H9 (cell line): ENCODE data around the gene GYG2. TPM values are rescaled to one million over a fixed set of nuclear protein-coding genes. Genes with fewer than 3 reads are reported as not detected.
A peak's percentile ranks its signal among the peaks of the same experiment; 100 is the strongest.
"Not testable (repeated sequence)": the region's sequence is repeated elsewhere in the genome, so short reads cannot be mapped to it uniquely, and the experiment has no call there.

Experiments used
- DNase-seq: peaks from one replicate; pipeline ENCODE4 v3.0.0-alpha.2; 2017
- H2AFZ ChIP-seq: one replicate; pipeline ENCODE4 v1.6.1; 2013; ENCODE audit warnings: mild to moderate bottlenecking, low read length, control low read depth, moderate library complexity
- H2AK5ac ChIP-seq: 2 replicates; pipeline ENCODE4 v1.6.1; 2013; ENCODE audit warnings: low read length, control low read depth, mixed read lengths; ENCODE audit not compliant: insufficient read length
- H2BK120ac ChIP-seq: one replicate; pipeline ENCODE4 v1.6.1; 2013; ENCODE audit warnings: low read depth, mild to moderate bottlenecking, low read length, control low read depth, inconsistent platforms; ENCODE audit not compliant: poor library complexity, severe bottlenecking
- H2BK12ac ChIP-seq: 2 replicates; pipeline ENCODE4 v1.6.1; 2013; ENCODE audit warnings: low read length, control low read depth, mixed read lengths, low read depth; ENCODE audit not compliant: insufficient read length
- H2BK15ac ChIP-seq: 2 replicates; pipeline ENCODE4 v1.6.1; 2013; ENCODE audit warnings: low read depth, low read length, control low read depth
- H2BK20ac ChIP-seq: one replicate; pipeline ENCODE4 v1.6.1; 2013; ENCODE audit warnings: low read depth, mild to moderate bottlenecking, low read length, control low read depth, inconsistent platforms; ENCODE audit not compliant: poor library complexity, severe bottlenecking
- H2BK5ac ChIP-seq: 2 replicates; pipeline ENCODE4 v1.6.1; 2013; ENCODE audit warnings: low read length, control low read depth, mixed read lengths; ENCODE audit not compliant: insufficient read length
- H3K14ac ChIP-seq: 2 replicates; pipeline ENCODE4 v1.6.1; 2013; ENCODE audit warnings: low read length, control low read depth; ENCODE audit not compliant: insufficient read depth
- H3K18ac ChIP-seq: 2 replicates; pipeline ENCODE4 v1.6.1; 2013; ENCODE audit warnings: low read depth, mild to moderate bottlenecking, mixed read lengths, low read length, control low read depth; ENCODE audit not compliant: insufficient read length
- H3K23ac ChIP-seq: 2 replicates; pipeline ENCODE4 v1.6.1; 2013; ENCODE audit warnings: low read length, control low read depth, mixed read lengths, low read depth; ENCODE audit not compliant: insufficient read length
- H3K23me2 ChIP-seq: 2 replicates; pipeline ENCODE4 v1.6.1; 2013; ENCODE audit warnings: low read depth, mild to moderate bottlenecking, mixed read lengths, low read length, control low read depth; ENCODE audit not compliant: insufficient read length, poor library complexity, severe bottlenecking
- H3K27ac ChIP-seq: 2 replicates; pipeline ENCODE4 v1.5.1; 2013; ENCODE audit warnings: low read length, control low read depth, mixed read lengths, low read depth; ENCODE audit not compliant: insufficient read length
- H3K27me3 ChIP-seq: 2 replicates; pipeline ENCODE4 v1.6.1; 2013; ENCODE audit warnings: low read length, control low read depth, inconsistent platforms; ENCODE audit not compliant: insufficient read depth
- H3K4ac ChIP-seq: 2 replicates; pipeline ENCODE4 v1.6.1; 2013; ENCODE audit warnings: low read depth, mild to moderate bottlenecking, control low read depth, inconsistent platforms, low read length, moderate library complexity
- H3K4me1 ChIP-seq: 2 replicates; pipeline ENCODE4 v1.6.1; 2013; ENCODE audit warnings: low read length, control low read depth, inconsistent platforms; ENCODE audit not compliant: insufficient read depth
- H3K4me2 ChIP-seq: 2 replicates; pipeline ENCODE4 v1.6.1; 2013; ENCODE audit warnings: low read length, control low read depth, mixed read lengths; ENCODE audit not compliant: insufficient read length, insufficient read depth
- H3K56ac ChIP-seq: 2 replicates; pipeline ENCODE4 v1.6.1; 2013; ENCODE audit warnings: low read depth, mild to moderate bottlenecking, mixed read lengths, low read length, control low read depth; ENCODE audit not compliant: insufficient read length
- H3K79me1 ChIP-seq: 2 replicates; pipeline ENCODE4 v1.6.1; 2013; ENCODE audit warnings: low read depth, mild to moderate bottlenecking, moderate library complexity, low read length, control low read depth, inconsistent platforms; ENCODE audit not compliant: insufficient read depth, poor library complexity, severe bottlenecking
- H3K79me2 ChIP-seq: 2 replicates; pipeline ENCODE4 v1.6.1; 2013; ENCODE audit warnings: low read length, control low read depth, inconsistent platforms; ENCODE audit not compliant: insufficient read depth
- H3K9ac ChIP-seq: 2 replicates; pipeline ENCODE4 v1.6.1; 2013; ENCODE audit warnings: low read length, control low read depth, mixed read lengths; ENCODE audit not compliant: insufficient read length; ENCODE audit errors: extremely low read depth
- H3K9me3 ChIP-seq: one replicate; pipeline ENCODE4 v1.6.1; 2013; ENCODE audit warnings: low read depth, low read length, inconsistent platforms; ENCODE audit not compliant: control insufficient read depth
- H3T11ph ChIP-seq: one replicate; pipeline ENCODE4 v1.6.1; 2013; ENCODE audit warnings: mild to moderate bottlenecking, low read length, control low read depth, inconsistent platforms
- H4K20me1 ChIP-seq: one replicate; pipeline ENCODE4 v1.6.1; 2013; ENCODE audit not compliant: control insufficient read depth, insufficient read length, insufficient read depth
- H4K5ac ChIP-seq: 2 replicates; pipeline ENCODE4 v1.6.1; 2013; ENCODE audit warnings: low read depth, mild to moderate bottlenecking, mixed read lengths, low read length, control low read depth; ENCODE audit not compliant: insufficient read length
- H4K8ac ChIP-seq: replicated peaks from 2 replicates; pipeline ENCODE4 v1.6.1; 2013; ENCODE audit warnings: low read length, control low read depth, mixed read lengths, low read depth; ENCODE audit not compliant: insufficient read length
- H4K91ac ChIP-seq: 2 replicates; pipeline ENCODE4 v1.6.1; 2013; ENCODE audit warnings: low read depth, mild to moderate bottlenecking, moderate library complexity, mixed read lengths, low read length, control low read depth; ENCODE audit not compliant: insufficient read length
- H3K27ac Mint-ChIP-seq, 3 experiments: 2 replicates in 2 of 3; 3 replicates in 1 of 3; pipeline ENCODE4 v1.8.0; 2020 to 2021; ENCODE audit warnings: mixed read lengths in 3 of 3, mild to moderate bottlenecking in 1 of 3, moderate library complexity in 1 of 3
- H3K27me3 Mint-ChIP-seq: 2 replicates; pipeline ENCODE4 v1.8.0; 2021; ENCODE audit warnings: low read depth, mild to moderate bottlenecking, moderate library complexity, mixed read lengths
- H3K36me3 Mint-ChIP-seq, 3 experiments: 2 replicates in 2 of 3; 3 replicates in 1 of 3; pipeline ENCODE4 v1.8.0; 2020 to 2021; ENCODE audit warnings: low read depth in 3 of 3, mixed read lengths in 3 of 3; ENCODE audit not compliant: insufficient read depth in 1 of 3
- H3K4me1 Mint-ChIP-seq, 2 experiments: 2 replicates each; pipeline ENCODE4 v1.8.0; 2020; ENCODE audit warnings: mixed read lengths in 2 of 2
- H3K4me3 Mint-ChIP-seq, 2 experiments: 2 replicates in 1 of 2; 3 replicates in 1 of 2; pipeline ENCODE4 v1.8.0; 2020 to 2021; ENCODE audit warnings: mild to moderate bottlenecking in 2 of 2, mixed read lengths in 2 of 2, moderate library complexity in 1 of 2
- H3K9me3 Mint-ChIP-seq, 2 experiments: 2 replicates in 1 of 2; 3 replicates in 1 of 2; pipeline ENCODE4 v1.8.0; 2020; ENCODE audit warnings: mild to moderate bottlenecking in 2 of 2, mixed read lengths in 2 of 2, moderate library complexity in 1 of 2
- WGBS: extraction: QIAGEN DNeasy Blood & Tissue Kit; methylation state at CpG from one replicate; pipeline ENCODE4 v1.1.7; 2013; ENCODE audit warnings: missing lambda C conversion rate, low lambda C conversion rate, mixed read lengths; ENCODE audit not compliant: insufficient read length; ENCODE audit errors: extremely low coverage; 5-methylcytosine and 5-hydroxymethylcytosine counted together
- total RNA-seq: library from RNA; stranded (reverse); gene quantifications from 2 replicates; pipeline ENCODE4 v1.2.1, GENCODE V29; 2021

Gene GYG2
- total RNA-seq, 1 experiment from 2014 or later = 95.9 TPM

DNA sequence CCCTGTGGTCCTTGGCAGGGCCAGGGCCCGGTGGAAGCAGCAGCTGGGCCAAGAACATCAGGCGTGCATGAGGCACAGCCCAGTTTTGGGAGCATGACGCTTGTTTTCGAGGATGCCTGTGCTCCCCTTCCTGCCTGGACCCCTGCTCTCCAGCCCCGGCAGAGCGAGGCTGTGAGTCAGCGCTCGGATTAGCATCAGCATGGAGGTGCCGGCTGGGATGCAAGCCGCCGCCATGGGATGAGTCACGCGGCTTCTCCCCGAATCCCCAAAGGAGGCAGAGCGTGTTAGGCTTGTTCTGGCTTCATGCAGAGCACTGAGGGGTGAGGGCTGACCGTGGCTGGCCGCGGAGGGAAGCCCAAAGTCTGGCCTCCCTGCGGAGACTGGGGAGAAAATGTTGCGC lies 23.9 kb upstream of the GYG2 start:
- peak overlapping the region; percentile 90 for H3K27ac ChIP-seq
- H4K91ac ChIP-seq = peak overlapping the region; percentile 67
- H3K4me2 ChIP-seq, H4K8ac ChIP-seq, H3K23me2 ChIP-seq, H4K20me1 ChIP-seq, H3K23ac ChIP-seq, H3K56ac ChIP-seq, H2AFZ ChIP-seq, H2BK15ac ChIP-seq, H3K79me1 ChIP-seq, H2AK5ac ChIP-seq, H3K9ac ChIP-seq, H3K9me3 ChIP-seq, H3K79me2 ChIP-seq, H3K27me3 ChIP-seq, H3T11ph ChIP-seq, H3K27me3 Mint-ChIP-seq: not testable (repeated sequence)
- Mint-ChIP-seq H3K4me1 (peaks cover 58 to 74% of the 10 kb centered on the region in 2 experiments), H3K36me3 (peaks cover 11 to 30% (median 13%) of the 10 kb centered on the region in 3 experiments), H3K9me3 (peaks cover 9 to 11% of the 10 kb centered on the region in 2 experiments; a peak in 4 of 5 replicates), H3K4me3 (peak overlapping the region; percentile 27 to 42; a peak in 2 of 5 replicates), H3K27ac (peak overlapping the region; percentile 97 to 99 (median 99))
- H4K5ac ChIP-seq = peak overlapping the region; percentile 83
- H2BK120ac ChIP-seq = peak overlapping the region; percentile 52
- H3K4me1 ChIP-seq = peaks cover 12% of the 10 kb centered on the region; the same call in 1 of the 2 replicates
- peak overlapping the region; percentile 94 for H2BK20ac ChIP-seq
- WGBS = no CpG with 5 or more reads among the region's 20 CpGs
- H2BK12ac ChIP-seq = peak overlapping the region; percentile 93
- peak; percentile 73 for DNase-seq
- H3K14ac ChIP-seq = peak overlapping the region; percentile 39
- peak overlapping the region; percentile 79; the same call in 1 of the 2 replicates for H3K4ac ChIP-seq
- peak overlapping the region; percentile 81 for H3K18ac ChIP-seq
- peak overlapping the region; percentile 75 for H2BK5ac ChIP-seq
